GM21619 (cell line): ENCODE measurements around the gene DDAH2.

ENCODE experiments used
- ATAC-seq: cut with Tn5 transposase; IDR thresholded peaks from one replicate; pipeline ENCODE4 v1.9.1; 2021; ENCODE audit not compliant: unreplicated experiment

Gene DDAH2

DNA sequence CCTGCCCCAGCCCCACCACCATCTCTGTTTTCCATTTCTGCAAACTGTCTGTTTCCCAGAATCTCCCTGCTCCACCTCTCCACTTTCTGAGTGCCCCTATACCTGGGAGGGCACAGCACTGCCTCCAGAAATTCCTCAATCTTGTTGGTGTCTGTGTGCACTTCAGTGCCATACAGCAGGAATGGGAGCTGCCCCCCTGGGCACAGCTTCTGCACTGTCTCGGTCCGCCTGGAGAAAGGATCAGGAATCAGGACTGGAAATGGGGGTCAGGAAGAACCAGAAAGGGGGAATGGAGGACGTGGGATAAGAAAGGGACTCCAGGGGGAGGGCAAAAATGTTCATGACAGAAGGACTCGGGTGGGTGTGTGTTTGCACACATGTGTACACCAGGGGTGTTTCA is 4.6 kb upstream of the DDAH2 start:
- ATAC-seq: no peak

DNA sequence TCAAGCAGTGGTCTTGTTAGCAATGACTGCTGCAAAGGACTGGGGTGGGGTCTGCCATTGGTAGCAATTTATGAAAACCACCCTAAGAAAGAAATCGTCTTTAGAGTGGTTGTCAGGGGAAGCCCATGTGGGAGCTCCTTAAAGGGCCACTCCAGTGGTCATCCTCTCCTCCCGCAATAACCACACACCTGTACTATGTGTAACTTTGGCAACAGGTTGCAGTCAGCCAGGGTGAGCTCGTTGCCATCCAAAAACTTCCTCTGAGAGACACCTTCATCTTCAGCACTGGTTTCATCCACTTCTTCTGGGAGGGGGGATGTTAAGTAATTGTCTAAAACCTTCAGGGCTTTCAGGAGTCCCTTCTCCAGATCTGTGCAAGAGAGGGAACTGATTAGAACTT is 2.9 kb upstream of the DDAH2 start:
- no peak for ATAC-seq

DNA sequence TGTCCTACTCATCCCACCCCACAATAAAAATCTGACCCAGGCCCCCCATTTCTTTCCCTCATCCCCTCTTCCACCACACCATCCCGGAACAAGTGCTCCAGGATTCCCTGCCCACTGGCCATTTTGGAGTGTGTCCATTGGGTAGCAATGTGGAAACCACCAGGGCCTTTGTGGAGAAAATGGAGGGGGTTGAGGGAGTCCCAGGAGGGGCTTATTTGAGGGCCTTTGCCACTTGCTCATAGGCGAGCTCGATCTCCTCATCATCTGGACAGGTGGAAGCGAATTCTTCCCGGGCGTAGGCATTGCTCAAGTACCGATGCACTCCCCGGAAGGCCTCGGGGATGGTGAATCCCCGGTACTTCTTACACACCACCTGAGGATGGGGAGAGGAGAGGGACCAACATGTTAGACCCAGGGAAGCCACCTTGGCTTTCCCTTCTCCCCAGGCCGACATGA is 1.6 kb upstream of the DDAH2 start:
- no peak for ATAC-seq

DNA sequence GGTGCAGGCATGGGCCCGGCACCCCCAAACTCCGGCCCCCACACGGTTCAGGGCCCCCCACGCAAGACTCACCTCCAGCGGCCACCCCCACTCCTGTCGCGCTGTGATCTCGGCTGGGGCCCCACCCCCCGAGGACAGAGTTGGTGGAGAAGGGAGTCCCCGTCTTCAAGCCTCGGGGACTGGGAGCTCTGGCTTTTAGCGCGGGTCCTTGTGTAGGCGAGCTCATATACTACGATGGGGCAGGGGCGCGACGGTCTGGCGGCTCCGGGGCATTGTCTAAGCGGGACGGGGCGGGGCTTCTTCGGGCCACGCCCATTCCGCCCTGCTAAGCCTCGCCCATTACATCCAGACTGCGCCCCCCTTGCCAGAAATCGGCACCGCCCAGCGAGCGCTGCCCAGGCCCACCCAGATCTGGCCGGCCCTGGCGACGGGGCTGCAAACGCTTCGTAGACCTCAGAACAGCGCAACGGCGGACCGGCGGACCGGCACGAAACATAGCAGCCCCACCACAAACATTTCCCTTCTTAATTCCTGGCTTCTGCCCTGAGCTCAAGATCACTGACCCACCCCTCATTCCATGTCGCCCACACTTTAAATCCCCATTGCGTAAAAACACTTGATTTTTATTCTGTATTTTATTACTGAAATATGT is 1.0 kb upstream of the DDAH2 start:
- ATAC-seq: peak; percentile 30

DNA sequence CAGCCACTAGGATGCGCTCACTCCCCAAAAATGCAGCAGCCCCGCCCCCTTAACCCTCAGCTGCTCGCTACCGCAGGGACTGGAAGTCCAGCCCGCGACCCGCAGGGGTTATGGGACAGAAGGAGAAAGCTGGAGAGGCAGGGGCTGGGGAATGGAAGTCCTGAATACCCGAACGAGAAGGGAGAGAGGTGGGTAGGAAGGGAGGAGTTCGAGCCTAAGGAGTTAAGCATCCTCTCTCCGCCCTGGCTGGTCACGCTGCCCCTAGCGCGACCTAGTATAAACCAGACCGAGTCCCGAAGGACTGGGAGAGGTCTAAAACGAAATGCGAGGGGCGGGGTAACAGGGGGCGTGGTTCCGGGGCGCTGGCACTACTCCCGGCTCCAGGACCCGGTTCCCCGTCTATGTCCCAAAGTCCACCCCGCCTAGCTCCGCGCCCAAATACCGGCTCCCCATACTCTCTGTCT is 448 bp upstream of the DDAH2 start:
- peak; percentile 43 for ATAC-seq

DNA sequence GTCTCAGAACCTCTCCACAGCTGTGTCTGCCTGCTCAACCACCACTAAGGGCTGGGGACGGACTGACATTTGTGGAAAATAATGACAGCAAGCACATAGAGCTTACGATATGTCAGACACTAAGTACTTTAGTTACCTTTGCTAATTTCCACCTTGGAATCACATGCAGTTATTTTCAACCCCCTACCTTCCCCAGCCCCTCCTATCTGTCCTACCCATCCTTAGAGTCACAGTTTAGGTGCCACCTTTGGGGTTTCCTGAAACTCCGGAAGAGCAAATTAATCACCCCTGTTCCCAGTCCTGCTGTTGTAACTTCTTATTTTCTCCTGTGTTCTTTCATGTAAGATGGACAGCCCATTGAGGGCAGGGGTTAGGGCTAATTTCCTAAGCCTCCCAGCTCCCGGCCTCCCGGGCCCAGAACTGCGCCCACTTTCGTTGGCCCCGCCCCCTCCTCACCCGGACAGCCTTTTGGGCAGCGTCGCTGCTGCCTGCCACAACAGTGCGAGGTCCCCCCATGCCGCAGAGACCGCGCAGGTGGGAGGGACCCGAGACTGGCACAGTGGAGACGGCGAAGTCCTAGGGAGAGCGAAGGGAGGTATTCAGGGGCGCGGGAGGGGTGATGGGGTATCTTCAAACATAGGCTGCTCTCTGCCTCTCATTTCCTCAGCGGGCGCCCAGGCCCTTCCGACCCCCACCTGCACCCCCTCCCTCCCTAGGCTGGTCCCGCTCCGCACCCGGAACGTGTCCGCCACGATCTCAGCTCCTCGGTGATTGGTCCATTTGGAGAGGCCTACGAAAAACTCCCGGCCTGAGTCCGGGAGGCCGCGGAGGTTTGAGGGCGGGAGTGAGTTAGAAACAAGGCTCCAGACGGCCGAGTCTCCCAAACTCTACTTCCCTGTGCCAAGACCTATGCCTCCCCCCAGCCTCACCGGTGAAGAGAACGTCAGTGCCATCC is 1.1 kb downstream of the DDAH2 start:
- ATAC-seq: no peak

DNA sequence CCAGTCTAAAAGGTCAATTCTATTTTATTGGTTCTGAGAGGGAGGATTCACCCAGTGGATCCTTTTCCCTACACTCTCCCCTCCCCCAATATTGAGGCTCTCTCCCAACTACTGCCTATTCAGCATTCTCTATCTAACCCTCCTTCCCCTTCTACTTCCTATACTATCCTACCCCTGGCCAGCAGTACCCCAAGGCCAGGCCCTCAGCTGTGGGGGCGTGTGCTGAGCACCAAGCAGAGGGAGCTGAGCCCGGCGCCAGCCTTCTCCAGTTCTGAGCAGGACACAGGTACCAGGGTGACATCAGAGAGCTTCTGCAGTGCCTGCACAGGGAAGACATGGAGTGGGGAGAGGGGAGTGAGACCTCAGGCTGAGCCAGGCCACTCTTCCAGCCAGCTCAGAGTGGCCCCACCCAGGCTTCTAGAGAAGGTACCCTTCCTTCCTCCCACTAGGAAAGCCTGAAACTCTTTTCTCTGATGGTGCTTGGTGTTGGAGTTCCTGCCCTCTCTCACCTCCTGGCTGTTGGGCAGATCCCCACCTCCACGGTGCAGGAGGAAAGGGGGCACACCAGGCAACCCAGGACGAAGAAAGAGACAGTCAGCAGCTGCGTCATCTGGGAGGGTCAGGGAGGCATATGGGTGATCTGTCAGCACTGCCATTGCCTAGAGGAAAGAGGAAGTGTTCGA is 1.9 kb downstream of the DDAH2 start:
- ATAC-seq: no peak

DNA sequence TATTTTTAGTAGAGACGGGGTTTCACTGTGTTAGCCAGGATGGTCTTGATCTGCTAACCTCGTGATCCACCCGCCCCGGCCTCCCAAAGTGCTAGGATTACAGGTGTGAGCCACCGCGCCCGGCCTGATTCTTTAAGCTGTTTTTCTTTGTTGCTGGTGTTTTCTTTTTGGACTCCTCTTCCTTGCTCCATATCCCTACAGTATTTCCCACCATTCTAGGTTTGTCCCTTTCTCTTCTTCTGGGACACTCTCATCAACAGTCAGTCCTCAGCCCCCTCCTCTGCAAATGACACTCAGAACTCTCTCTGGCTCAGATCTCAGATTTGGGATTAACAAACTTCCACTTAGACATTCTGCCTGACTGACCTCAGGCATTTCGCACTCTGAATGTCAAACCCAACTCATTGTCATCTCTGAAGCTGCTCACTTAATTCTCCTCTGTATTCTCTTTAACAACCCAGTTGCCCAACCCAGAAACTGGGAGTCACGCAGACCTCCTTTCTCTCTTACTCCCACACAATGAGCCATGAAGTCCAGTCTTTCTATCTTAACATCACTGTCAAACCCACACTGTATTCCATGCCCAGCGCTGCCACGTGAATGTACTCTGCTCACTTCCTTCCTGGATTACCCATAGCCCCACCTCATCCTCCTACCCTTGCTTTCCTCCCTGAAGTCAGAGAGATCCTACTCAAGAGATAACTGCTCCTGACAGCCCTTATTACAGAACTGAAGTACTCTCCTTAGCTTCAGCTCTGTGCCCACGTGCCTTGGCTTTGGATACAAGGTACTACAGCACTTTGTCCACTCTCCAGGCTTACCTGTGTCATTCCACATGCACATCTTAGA is 3.4 kb downstream of the DDAH2 start:
- no peak for ATAC-seq

DNA sequence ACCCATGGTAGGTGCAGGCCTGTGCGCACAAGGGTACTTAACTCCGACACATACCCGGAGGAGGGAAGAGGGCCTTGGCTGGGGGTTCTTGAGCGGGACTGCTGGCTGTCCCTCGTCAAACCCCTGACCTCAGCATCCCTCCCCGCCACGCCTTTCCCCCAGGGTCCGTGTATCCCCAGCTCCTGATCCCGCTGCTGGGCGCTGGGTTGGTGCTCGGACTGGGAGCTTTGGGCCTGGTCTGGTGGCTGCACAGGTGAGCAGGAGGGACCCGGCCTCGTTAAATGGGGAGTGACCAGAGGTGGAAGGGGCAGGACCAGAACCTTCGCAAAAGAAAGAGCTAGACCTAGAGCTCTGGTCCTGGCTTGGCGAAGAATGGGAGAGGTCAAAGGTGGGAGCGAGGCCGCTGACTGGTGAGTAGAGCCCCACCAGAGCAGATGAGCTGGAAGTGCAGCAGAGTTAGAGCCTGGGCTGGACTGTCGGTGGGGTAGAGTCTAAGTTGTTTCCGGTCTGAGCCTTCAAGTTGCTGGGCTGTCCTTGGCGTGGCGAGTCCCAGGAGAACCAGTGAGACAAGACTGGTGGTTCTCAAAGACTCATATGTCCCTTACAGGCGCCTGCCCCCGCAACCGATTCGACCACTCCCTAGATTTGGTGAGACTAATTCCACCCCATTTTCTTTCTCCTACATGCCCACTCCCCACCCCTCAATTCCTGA is 5.0 kb downstream of the DDAH2 start:
- no peak for ATAC-seq

DNA sequence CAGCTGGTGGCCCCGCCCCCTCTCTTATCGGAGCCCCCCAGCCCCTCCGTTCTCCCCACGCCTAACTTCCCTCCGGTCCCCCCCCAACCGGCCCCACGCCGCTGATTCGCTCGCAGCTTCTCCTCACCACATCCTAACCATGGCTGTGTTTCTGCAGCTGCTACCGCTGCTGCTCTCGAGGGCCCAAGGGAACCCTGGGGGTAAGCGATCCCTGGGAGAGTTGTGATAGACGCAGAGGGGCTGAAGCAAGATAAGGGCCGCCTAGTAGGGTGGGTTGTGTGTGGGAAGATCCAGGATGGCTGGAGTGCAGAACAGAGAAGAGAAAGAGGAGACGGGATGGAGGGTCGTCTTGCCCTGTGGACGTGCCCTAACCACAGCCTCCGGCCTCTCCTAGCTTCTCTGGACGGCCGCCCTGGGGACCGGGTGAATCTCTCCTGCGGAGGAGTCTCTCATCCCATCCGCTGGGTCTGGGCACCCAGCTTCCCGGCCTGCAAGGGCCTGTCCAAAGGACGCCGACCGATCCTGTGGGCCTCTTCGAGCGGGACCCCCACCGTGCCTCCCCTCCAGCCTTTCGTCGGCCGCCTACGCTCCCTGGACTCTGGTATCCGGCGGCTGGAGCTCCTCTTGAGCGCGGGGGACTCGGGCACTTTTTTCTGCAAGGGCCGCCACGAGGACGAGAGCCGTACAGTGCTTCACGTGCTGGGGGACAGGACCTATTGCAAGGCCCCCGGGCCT is 5.7 kb downstream of the DDAH2 start, which contains the start of gene MPIG6B:
Gene MPIG6B, plus strand, starts transcription at position 129 of the 735 bp plus-strand sequence. Its CDS starts 11 bp downstream, at position 140.
- ATAC-seq: no peak

DNA sequence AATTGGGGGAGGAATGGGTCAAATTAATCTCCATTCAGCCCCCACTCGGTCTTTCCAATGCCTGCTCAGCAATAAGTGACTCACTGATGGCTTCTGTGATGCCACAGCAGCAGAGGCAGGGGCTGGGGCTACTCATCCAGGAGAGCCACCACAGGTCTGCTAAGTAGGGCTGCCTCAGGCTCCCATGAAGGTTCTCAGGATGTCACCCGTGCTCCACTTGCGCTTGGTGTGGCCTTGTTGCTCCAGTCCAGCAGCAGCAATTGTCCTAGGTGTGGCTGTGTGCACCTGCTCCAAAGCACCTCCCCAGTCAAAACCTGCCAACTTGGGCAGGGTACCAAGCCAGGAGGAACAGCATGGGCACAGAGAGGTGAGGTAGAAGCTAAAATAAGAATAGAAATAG is 6.9 kb downstream of the DDAH2 start:
- no peak for ATAC-seq

DNA sequence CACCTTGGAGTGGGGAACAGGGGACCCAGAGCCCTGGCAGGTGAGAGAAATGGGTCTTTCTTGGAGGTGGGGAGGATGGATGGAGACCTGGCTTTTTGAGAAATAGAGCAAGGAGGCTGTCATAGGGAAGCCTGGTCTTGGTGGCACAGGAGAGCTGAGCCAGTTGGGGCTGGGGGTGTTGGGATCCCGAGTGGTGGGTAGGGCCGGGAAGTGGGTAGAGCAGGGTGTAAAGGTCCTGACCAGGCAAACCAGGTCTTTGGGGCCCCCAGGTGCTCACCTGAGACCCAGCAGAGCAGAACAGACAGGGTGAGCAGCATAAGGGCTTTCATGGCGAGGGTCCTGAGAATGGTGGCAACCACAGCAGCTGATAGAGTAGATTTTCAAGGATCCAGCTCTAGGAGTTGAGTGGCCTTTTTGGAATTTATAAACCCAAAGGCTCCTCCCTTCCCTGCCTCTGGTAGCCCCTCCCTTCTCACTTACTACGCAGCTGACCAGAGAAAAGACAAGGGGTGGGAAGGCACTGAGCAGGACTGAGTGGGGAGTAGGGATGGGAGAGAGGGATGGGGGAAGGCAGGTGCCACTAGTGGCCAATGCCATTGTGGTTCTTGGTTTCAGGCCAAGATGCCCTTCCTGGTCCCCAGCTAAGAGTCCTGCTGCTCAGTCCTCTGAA is 7.6 kb downstream of the DDAH2 start, which contains the start of gene LY6G6C:
Gene LY6G6C, minus strand, starts transcription at position 396 of the 670 bp plus-strand sequence. Its CDS starts 67 bp downstream, at position 329.
- ATAC-seq: no peak

DNA sequence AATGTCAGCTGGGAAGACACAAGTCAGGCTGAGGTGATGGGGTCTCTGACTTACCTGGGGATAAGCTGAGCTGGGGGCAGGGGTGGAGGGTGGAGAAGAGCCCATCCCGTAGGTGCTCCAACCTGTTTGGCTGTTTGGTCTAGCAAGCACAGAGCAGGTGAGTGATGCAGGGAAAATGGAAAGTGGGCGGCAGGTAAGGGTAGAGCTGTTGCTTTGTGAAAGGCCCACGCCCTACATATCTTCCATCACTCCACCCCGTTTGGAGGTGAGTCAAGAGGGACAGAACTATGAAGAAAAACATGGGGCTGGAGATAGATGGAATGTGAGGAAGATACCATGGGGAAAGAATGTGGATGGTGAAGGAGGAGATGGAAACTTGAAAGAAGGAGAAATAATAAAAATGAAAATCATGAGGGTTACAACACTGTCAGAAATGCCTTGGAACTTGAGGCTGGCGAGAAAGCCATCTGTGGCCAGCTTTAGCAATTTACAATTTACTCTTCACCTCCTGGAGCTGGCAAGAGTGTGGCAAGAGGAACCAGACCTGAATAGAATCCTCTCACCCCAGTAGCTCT is 8.8 kb downstream of the DDAH2 start:
- no peak for ATAC-seq

DNA sequence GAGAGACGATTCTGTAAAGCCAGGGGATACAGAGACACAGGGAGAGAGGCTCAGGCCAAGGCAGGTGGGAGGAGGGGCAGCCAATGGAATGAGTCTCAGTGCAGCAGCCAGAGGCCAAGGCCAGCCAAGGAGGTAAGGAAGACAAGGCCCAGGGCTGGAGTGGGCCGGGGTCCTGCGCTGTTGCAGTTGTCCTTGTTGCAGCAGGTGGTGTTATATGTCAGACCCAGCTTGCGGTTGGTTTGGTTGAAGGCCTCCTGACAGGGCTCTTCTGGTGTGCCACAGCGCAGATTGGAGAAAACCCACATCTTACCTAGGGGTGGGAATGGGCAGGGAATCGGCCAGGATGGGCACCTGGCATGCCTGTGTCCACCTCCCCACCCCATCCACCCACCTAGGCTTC is 10.1 kb downstream of the DDAH2 start:
- ATAC-seq: no peak

DNA sequence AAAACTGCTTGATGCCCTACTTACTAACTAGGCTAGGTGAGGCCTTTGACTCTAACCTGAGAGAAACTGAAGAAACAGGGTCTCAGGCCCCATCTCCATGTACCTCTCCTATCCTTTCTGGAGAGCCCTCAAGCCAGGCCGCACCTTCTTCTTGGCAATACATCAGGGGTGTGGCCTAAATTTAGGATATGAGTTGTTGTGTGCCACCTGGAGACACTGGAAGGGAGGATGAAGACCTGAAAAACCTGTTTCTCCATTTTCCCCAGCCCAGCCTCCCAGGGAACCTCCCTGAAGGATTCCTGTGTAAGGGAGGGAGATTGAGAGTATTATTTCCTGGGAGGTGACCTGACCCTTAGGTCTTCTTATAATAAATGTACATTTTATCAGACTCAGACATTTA is 10.8 kb downstream of the DDAH2 start:
- no peak for ATAC-seq

DNA sequence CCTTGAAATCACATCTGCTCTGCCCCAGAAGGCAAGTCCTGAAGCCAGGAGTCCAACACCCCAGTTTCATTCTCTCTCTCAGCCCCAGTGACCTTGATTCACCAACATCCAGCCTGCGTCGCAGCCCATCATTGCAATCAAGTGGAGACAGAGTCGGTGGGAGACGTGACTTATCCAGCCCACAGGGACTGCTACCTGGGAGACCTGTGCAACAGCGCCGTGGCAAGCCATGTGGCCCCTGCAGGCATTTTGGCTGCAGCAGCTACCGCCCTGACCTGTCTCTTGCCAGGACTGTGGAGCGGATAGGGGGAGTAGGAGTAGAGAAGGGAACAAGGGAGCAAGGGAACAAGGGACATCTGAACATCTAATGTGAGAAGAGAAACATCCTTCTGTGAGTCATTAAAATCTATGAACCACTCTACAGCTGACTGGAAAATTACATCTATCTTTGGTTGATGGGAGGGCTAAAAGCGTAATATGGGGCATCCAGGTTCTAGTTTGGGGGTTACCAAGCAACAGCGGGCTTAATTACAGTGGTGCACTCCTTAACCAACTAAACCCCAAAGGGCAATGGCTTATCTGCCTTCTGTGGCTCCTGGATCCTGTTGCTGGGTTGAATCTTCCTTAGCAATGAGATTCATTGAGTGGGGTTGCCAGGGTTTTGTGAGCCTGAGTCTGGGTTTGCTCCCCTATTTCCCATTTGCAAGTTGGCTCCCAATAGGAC is 11.4 kb downstream of the DDAH2 start:
- ATAC-seq: no peak
